MG63 (cell line): ENCODE data around the gene F10. TPM values are rescaled to one million over a fixed set of nuclear protein-coding genes. Genes with fewer than 3 reads are reported as not detected.

Experiments
- DNase-seq: peaks from one replicate; pipeline ENCODE4 v3.0.0-alpha.2; 2020
- H3K27me3 ChIP-seq: fragments of 250-450 bp; sonication (Bioruptor Pico); 2 replicates; pipeline ENCODE4 v1.5.1; 2020; ENCODE audit warnings: mild to moderate bottlenecking, moderate library complexity
- H3K36me3 ChIP-seq: fragments of 250-450 bp; sonication (Bioruptor Pico); 2 replicates; pipeline ENCODE4 v1.5.1; 2020; ENCODE audit warnings: mild to moderate bottlenecking, moderate library complexity
- H3K4me3 ChIP-seq: fragments of 250-450 bp; sonication (Bioruptor Pico); 2 replicates; pipeline ENCODE4 v1.5.1; 2020; ENCODE audit warnings: mild to moderate bottlenecking, moderate library complexity
- H3K9me3 ChIP-seq: fragments of 250-450 bp; sonication (Bioruptor Pico); 2 replicates; pipeline ENCODE4 v1.5.1; 2020; ENCODE audit warnings: mild to moderate bottlenecking, moderate library complexity
- total RNA-seq: library from RNA; depleted of rRNA; stranded (reverse); fragments of >200 nt; shearing (Covaris generic); gene quantifications from 2 replicates; pipeline ENCODE4 v1.2.3, GENCODE V29; 2014; ENCODE audit warnings: low replicate concordance

The F10 gene
- total RNA-seq, 1 experiment from 2014 or later, result not detected

GRCh38 chr13:113135281-113135760 lies 12.7 kb downstream of the F10 start:
- Histone ChIP-seq H3K36me3 (no peaks in the 10 kb centered on the region), H3K27me3 (peaks cover 11% of the 10 kb centered on the region; the same call in 1 of the 2 replicates), H3K4me3 (no peak overlapping the region), H3K9me3 (no peaks in the 10 kb centered on the region)
- DNase-seq, result no peak

DNA sequence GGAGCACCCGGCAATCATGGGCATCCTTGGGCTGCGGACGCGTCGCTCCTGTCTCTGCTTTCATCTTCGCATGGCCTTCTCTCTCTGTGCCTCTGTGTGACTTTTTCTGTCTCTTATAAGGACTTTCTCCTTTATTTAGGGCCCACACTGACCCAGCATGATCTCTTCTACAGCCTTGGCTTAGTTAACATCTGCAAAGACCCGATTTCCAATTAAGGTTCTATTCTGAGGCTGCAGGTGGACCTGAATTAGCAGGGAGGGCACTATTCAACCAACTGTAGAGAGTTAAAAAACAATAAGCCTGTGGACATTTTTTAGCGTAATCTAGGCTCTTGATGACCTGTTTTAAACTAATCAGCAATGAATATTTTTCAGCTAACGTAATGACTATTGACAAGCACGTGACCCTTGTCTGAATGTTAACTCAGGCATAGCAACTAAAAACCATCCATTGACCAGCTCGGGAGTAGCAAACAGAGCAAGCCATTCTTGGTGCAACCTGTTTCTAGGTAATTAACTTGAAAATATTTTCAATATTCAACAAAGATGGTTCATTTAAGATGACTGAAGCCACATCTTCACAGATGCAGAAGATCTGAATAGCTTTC lies 15.2 kb downstream of the F10 start:
- no peak overlapping the region for H3K4me3 ChIP-seq
- peaks cover 6% of the 10 kb centered on the region; the same call in 1 of the 2 replicates for H3K27me3 ChIP-seq
- H3K36me3 ChIP-seq, result no peaks in the 10 kb centered on the region
- H3K9me3 ChIP-seq, result no peaks in the 10 kb centered on the region
- DNase-seq, result no peak

GRCh38 chr13:113138792-113139551 lies 16.4 kb downstream of the F10 start:
- DNase-seq, result no peak
- no peaks in the 10 kb centered on the region for H3K9me3 ChIP-seq
- H3K4me3 ChIP-seq, result no peak overlapping the region
- H3K36me3 ChIP-seq, result no peaks in the 10 kb centered on the region
- 0 out of 2 replicates have a peak, but pooled peaks cover 4% of the 10 kb centered on the region for H3K27me3 ChIP-seq

DNA sequence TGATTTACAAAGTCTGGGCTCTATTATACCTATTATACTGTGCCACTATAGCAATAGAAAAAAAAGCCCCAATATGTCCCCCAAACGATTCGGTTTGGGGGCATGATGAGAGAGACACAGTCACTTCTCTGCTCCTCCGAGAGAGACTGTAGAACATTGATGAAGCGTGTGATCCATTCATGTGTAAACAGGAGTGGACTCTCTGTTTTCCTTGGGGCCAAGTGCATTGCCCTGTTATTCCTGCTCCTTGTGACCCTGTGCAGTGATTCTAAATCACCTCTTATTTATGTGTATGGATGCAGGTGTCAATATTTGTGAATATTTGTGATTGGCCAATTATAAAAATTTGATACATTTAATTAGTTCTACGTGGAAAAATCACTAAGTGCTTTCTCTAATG lies 17.0 kb downstream of the F10 start:
- no peak for DNase-seq
- Histone ChIP-seq H3K36me3 (no peaks in the 10 kb centered on the region), H3K27me3 (0 out of 2 replicates have a peak, but pooled peaks cover 4% of the 10 kb centered on the region), H3K9me3 (no peaks in the 10 kb centered on the region), H3K4me3 (no peak overlapping the region)

DNA sequence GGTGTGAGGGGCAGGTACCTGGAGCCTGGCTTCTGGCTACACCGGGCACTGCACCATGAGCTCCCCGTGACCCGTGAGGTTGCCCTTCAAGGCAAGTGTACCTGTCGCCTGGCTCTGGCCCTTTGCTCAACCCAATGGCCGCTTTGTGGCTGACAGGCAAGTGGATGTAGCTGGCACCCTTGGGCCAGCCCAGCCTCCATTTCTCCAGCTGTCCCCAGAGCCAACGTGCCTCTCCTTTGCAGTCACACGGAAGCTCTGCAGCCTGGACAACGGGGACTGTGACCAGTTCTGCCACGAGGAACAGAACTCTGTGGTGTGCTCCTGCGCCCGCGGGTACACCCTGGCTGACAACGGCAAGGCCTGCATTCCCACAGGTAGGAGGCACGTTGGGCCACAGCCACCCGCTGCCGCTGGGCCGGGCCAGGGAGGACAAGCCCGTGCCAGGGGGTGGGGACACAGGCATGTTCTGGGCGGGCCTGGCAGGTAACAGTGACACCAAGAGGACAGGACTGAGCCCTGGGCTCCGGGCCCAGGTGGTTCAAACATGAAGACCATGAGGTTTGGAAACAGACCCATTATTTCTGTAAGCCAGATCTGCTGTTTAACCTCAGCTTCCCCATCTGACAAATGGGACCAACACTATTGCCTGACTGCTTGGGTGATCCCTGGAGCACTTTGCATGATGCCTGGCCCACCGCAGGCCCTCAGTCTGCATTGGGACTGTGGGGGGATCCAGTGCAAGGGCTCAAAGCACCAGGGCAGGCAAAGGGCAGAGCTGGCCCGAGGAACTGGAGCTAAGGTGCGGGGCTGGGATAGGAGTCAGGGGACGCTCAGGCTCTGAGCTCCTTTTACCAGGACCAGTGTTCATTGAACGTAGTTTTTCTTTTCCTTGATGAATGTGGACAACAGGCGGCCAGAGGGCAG lies 18.3 kb downstream of the F10 start:
- no peak for DNase-seq
- Histone ChIP-seq H3K36me3 (no peaks in the 10 kb centered on the region), H3K27me3 (0 out of 2 replicates have a peak, but pooled peaks cover 4% of the 10 kb centered on the region), H3K4me3 (no peak overlapping the region), H3K9me3 (no peaks in the 10 kb centered on the region)

DNA sequence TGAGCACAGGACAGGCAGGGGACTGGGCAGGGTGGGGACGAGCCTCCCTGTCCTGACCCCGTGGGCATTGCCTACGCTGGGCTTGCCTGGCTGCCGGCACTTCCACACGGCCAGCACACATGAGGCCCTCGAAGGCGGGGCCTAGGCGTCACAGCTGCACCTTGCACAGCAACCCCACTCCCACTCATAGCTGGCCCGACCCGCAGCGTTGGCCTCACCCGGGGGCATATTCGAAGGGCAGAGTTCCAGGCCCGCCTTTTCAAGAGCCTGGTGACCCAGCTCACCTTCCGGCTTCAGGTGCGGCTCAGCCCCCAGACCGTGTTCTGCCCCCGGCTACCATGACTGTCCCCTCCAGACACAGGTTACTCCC lies 19.0 kb downstream of the F10 start:
- no peak for DNase-seq
- no peaks in the 10 kb centered on the region for H3K36me3 ChIP-seq
- no peak overlapping the region for H3K4me3 ChIP-seq
- H3K9me3 ChIP-seq, result no peaks in the 10 kb centered on the region
- 0 out of 2 replicates have a peak, but pooled peaks cover 4% of the 10 kb centered on the region for H3K27me3 ChIP-seq

- H3K9me3 ChIP-seq, result no peaks in the 10 kb centered on the region
- no peak for DNase-seq
- no peaks in the 10 kb centered on the region for H3K36me3 ChIP-seq
- no peak overlapping the region for H3K4me3 ChIP-seq
- 0 out of 2 replicates have a peak, but pooled peaks cover 4% of the 10 kb centered on the region for H3K27me3 ChIP-seq
These were observed 20.3 kb downstream of the F10 start for GRCh38 chr13:113142876-113143275.

DNA sequence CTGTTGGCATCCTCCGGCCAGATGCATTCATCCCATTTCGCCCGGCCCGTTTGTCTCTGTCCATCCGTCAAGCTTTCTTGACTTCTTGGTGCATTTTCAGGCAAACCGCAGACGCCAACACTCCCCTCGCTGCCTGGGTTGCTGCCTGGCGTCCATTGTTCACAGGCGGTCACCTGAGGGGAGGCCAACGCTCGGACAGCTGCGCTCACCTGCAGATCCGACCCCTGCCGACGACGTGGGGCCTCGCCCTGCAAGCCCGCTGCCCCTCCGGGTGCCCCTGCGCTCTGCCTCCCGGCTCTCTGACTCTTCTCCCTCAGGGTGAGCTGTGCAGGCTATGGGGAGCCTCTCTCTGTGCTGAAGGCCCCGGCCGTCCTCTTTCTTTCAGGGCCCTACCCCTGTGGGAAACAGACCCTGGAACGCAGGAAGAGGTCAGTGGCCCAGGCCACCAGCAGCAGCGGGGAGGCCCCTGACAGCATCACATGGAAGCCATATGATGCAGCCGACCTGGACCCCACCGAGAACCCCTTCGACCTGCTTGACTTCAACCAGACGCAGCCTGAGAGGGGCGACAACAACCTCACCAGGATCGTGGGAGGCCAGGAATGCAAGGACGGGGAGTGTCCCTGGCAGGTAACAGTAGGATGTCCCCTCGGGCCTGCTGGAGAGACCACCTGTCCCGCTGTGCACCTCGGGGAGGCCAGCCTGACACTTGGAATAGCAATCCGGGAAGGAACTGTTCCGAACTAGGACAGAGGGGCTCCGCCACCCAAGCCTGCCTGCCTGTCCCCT lies 21.1 kb downstream of the F10 start:
- no peak for DNase-seq
- no peak overlapping the region for H3K4me3 ChIP-seq
- no peaks in the 10 kb centered on the region for H3K36me3 ChIP-seq
- no peaks in the 10 kb centered on the region for H3K9me3 ChIP-seq
- no peaks in the 10 kb centered on the region for H3K27me3 ChIP-seq

- H3K36me3 ChIP-seq, result no peaks in the 10 kb centered on the region
- DNase-seq, result no peak
- H3K9me3 ChIP-seq, result no peaks in the 10 kb centered on the region
- H3K4me3 ChIP-seq, result no peak overlapping the region
- no peaks in the 10 kb centered on the region for H3K27me3 ChIP-seq
These were observed 21.6 kb downstream of the F10 start for GRCh38 chr13:113144255-113144629.

DNA sequence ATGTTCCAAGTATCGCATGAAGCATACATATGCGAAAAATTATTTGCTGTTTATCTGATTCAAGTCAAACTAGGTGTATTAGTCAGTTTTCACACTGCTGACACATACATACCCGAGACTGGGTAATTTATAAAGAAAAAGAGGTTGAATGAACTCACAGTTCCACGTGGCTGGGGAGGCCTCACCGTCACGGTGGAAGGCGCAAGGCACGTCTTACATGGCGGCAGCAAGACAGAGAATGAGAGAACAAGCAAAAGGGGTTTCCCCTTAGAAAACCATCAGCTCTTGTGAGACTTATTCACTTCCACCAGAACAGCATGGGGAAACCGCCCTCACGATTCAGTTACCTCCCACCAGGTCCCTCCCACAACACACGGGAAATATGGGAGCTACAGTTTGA lies 22.9 kb downstream of the F10 start:
- no peak overlapping the region for H3K4me3 ChIP-seq
- H3K27me3 ChIP-seq, result no peaks in the 10 kb centered on the region
- no peak for DNase-seq
- H3K9me3 ChIP-seq, result no peaks in the 10 kb centered on the region
- H3K36me3 ChIP-seq, result no peaks in the 10 kb centered on the region

DNA sequence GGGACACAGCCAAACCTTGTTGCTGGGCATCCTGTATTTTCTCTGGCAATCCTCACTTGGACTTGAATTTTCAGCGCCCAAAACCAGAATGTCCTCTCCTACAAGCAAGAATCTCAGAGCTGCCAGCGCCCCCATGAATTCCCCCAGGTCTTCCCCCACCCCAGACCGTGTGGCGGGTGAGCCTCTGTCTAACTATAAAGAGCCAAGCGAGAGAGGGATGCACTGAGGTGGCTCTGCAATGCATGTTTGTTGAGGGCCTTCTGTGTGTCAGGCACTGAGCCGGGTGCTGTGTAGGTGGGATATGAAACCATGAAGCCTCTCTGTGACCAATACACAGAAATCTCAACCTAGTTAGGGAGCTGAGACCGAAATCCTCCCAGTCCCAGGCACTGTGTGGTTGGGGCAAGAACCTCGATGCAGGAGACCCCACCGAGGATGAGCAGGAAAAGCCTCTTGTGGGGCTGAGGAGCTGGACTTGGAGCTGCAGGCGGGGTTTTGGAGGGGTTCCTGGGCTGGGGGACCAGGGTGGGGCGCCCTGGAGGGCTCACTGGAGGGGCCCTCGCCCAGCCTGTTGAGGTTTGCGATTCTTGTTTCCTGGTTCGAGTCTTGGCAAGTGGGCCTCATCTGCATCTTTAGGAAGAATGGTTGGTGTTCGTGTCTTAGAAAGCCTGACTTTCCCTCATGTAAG lies 23.5 kb downstream of the F10 start:
- Histone ChIP-seq H3K9me3 (no peaks in the 10 kb centered on the region), H3K4me3 (no peak overlapping the region), H3K36me3 (no peaks in the 10 kb centered on the region), H3K27me3 (no peaks in the 10 kb centered on the region)
- DNase-seq, result no peak

DNA sequence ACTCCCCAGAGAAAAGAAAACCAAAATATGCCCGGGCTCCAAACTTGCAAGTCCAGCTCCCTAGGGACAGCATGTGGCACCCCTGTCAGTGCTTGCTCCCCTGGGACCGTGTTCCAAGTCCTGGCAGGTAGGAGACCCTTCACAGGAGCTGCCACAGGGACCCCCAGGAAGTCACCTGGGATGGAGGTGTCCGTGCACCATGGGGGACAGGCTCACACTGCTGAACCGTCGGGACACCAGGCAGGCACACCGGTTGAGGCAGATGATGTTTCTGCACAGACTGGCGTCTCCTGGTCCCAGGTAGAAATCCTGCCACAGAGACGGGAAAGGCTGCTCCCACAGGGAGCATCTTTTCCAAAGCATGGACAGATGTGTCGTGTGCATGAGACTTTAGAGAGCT lies 24.2 kb downstream of the F10 start:
- DNase-seq, result no peak
- H3K27me3 ChIP-seq, result no peaks in the 10 kb centered on the region

GRCh38 chr13:113147206-113147605 lies 24.6 kb downstream of the F10 start:
- DNase-seq, result no peak
- H3K27me3 ChIP-seq, result no peaks in the 10 kb centered on the region

More for the DNA sequence above, 24.2 kb downstream of the F10 start:
- no peak overlapping the region for H3K4me3 ChIP-seq
- H3K36me3 ChIP-seq, result no peaks in the 10 kb centered on the region
- no peaks in the 10 kb centered on the region for H3K9me3 ChIP-seq

DNA sequence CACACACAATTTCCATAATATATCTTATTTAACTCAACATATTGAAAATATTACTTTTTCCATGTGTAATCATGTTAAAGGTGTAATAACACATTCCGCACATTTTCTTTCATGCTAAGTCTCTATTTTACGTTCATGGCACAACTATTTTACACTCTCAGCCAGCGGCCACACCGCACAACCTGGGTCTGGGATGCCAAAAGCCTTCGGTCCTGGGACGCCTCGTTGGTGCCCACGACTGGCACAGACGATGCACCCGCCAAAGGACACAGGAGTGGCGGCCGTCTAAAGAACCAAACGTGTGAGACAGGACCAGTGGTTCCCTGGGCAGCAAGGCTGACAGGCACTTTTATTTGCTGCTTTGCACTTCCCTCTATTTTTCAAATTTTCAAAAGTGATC lies 25.8 kb downstream of the F10 start:
- Histone ChIP-seq H3K4me3 (no peak overlapping the region), H3K27me3 (no peaks in the 10 kb centered on the region), H3K36me3 (no peaks in the 10 kb centered on the region), H3K9me3 (no peaks in the 10 kb centered on the region)
- no peak for DNase-seq

More at GRCh38 chr13:113147206-113147605, 24.6 kb downstream of the F10 start:
- Histone ChIP-seq H3K9me3 (no peaks in the 10 kb centered on the region), H3K36me3 (no peaks in the 10 kb centered on the region), H3K4me3 (no peak overlapping the region)

DNA sequence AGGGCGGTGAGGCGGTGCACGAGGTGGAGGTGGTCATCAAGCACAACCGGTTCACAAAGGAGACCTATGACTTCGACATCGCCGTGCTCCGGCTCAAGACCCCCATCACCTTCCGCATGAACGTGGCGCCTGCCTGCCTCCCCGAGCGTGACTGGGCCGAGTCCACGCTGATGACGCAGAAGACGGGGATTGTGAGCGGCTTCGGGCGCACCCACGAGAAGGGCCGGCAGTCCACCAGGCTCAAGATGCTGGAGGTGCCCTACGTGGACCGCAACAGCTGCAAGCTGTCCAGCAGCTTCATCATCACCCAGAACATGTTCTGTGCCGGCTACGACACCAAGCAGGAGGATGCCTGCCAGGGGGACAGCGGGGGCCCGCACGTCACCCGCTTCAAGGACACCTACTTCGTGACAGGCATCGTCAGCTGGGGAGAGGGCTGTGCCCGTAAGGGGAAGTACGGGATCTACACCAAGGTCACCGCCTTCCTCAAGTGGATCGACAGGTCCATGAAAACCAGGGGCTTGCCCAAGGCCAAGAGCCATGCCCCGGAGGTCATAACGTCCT lies 26.4 kb downstream of the F10 start:
- Histone ChIP-seq H3K9me3 (no peaks in the 10 kb centered on the region), H3K4me3 (no peak overlapping the region), H3K27me3 (no peaks in the 10 kb centered on the region), H3K36me3 (no peaks in the 10 kb centered on the region)
- no peak for DNase-seq
